HepG2 (cell line): ENCODE results near the gene NT5DC2. TPM values are rescaled to one million over a fixed set of nuclear protein-coding genes. Genes with fewer than 3 reads are reported as not detected.

ENCODE experiments used
- AHDC1 ChIP-seq: sonication (generic); formaldehyde crosslinking; IDR thresholded peaks from 2 replicates; pipeline ENCODE4 v1.5.1; 2020; ENCODE audit warnings: mild to moderate bottlenecking, missing genetic modification reagents, borderline replicate concordance
- BRCA1 ChIP-seq: sonication (generic); formaldehyde crosslinking; IDR thresholded peaks from 2 replicates; pipeline ENCODE4 v1.4.0; 2020; ENCODE audit warnings: missing genetic modification reagents
- CENPX ChIP-seq: sonication (generic); formaldehyde crosslinking; IDR thresholded peaks from 2 replicates; pipeline ENCODE4 v1.9.0; 2021; ENCODE audit warnings: mild to moderate bottlenecking, missing genetic modification reagents, moderate library complexity
- DBP ChIP-seq: sonication (generic); formaldehyde crosslinking; IDR thresholded peaks from 2 replicates; pipeline ENCODE4 v1.4.0; 2020; ENCODE audit warnings: missing genetic modification reagents; ENCODE audit errors: not compliant biosample characterization
- GMEB2 ChIP-seq: IDR thresholded peaks from 2 replicates; pipeline ENCODE4 v1.6.1; 2016; ENCODE audit warnings: missing biosample characterization, missing genetic modification reagents, low read depth
- HIC2 ChIP-seq: sonication (generic); formaldehyde crosslinking; IDR thresholded peaks from 2 replicates; pipeline ENCODE4 v1.9.0; 2022; ENCODE audit warnings: low read depth, missing genetic modification reagents
- RORA ChIP-seq: sonication (generic); formaldehyde crosslinking; IDR thresholded peaks from 2 replicates; pipeline ENCODE4 v1.5.0; 2020; ENCODE audit warnings: mild to moderate bottlenecking, missing genetic modification reagents, moderate library complexity
- SMYD3 ChIP-seq: sonication (generic); formaldehyde crosslinking; IDR thresholded peaks from 2 replicates; pipeline ENCODE4 v1.8.1; 2023; ENCODE audit warnings: mild to moderate bottlenecking, missing genetic modification reagents
- SOX5 ChIP-seq: IDR thresholded peaks from 2 replicates; pipeline ENCODE4 v1.6.1; 2016; ENCODE audit warnings: borderline replicate concordance
- TFAP4 ChIP-seq: sonication (generic); IDR thresholded peaks from 2 replicates; pipeline ENCODE4 v1.6.1; 2016; ENCODE audit warnings: low read depth, borderline replicate concordance
- ZNF460 ChIP-seq: sonication (generic); formaldehyde crosslinking; IDR thresholded peaks from 2 replicates; pipeline ENCODE4 v1.5.1; 2020; ENCODE audit warnings: missing genetic modification reagents, mild to moderate bottlenecking, borderline replicate concordance
- ZNF614 ChIP-seq: IDR thresholded peaks from 2 replicates; pipeline ENCODE4 v1.6.1; 2018; ENCODE audit warnings: missing biosample characterization, missing genetic modification reagents, inconsistent platforms, borderline replicate concordance
- ZNF674 ChIP-seq: sonication (generic); formaldehyde crosslinking; IDR thresholded peaks from 2 replicates; pipeline ENCODE4 v1.5.0; 2020; ENCODE audit warnings: low read depth, mild to moderate bottlenecking, missing genetic modification reagents
- ZNF790 ChIP-seq: sonication (generic); formaldehyde crosslinking; IDR thresholded peaks from 2 replicates; pipeline ENCODE4 v1.8.0; 2022; ENCODE audit warnings: missing genetic modification reagents, mild to moderate bottlenecking, borderline replicate concordance
- ZXDC ChIP-seq: sonication (generic); formaldehyde crosslinking; IDR thresholded peaks from 2 replicates; pipeline ENCODE4 v1.5.0; 2020; ENCODE audit warnings: mild to moderate bottlenecking, missing genetic modification reagents
- polyA plus RNA-seq, 8 experiments: library from polyadenylated mRNA; depleted of rRNA in 3 of 8; stranded (reverse) in 7 of 8; unstranded in 1 of 8; fragments of >200 nt; fragmentation: Illumina TruSeq in 4 of 8; extraction: Trizol in 4 of 8; gene quantifications; 2 replicates each; pipeline versions ENCODE4 v1.2.1 to v1.2.3, GENCODE V29; 2011 to 2016; ENCODE audit warnings: low read depth in 4 of 8, missing spikeins in 1 of 8, mixed read lengths in 1 of 8; ENCODE audit not compliant: insufficient read depth in 1 of 8
- total RNA-seq, 5 experiments: library from RNA; depleted of rRNA; stranded (reverse); fragments of >200 nt; fragmentation: Illumina TruSeq; extraction: Trizol; gene quantifications; 2 replicates each; pipeline ENCODE4 v1.2.3, GENCODE V29; 2016; ENCODE audit warnings: low read depth in 1 of 5

The NT5DC2 gene
- total and polyA plus RNA-seq, 2 of the 13 experiments (the other 11 are each of a cell fraction or from before 2014, with no cell fraction given): 131 to 240 TPM

- TF ChIP-seq HIC2 (CRISPR knock-in tag) (0 out of 2 replicates have a peak, but pooled peaks have one; percentile 27), ZNF790 (CRISPR knock-in tag) (peak; percentile 97; the same call in 1 of the 2 replicates), ZNF614 (CRISPR knock-in tag) (no peak), ZNF460 (no peak), TFAP4 (no peak), RORA (CRISPR knock-in tag) (no peak), AHDC1 (CRISPR knock-in tag) (0 out of 2 replicates have a peak, but pooled peaks have one; percentile 39), GMEB2 (CRISPR knock-in tag) (no peak), SMYD3 (no peak), DBP (CRISPR knock-in tag) (no peak), CENPX (CRISPR knock-in tag) (no peak), ZXDC (no peak), BRCA1 (CRISPR knock-in tag) (no peak), ZNF674 (CRISPR knock-in tag) (no peak; the same call in 1 of the 2 replicates), SOX5 (CRISPR knock-in tag) (no peak)
These were observed at the start of gene NT5DC2 (continued) for GRCh38 chr3:52533623-52534280.
